ENCODE results near the gene C4B.
"Not testable (repeated sequence)": the region's sequence is repeated elsewhere in the genome, so short reads cannot be mapped to it uniquely, and the experiment has no call there.

The C4B gene

DNA sequence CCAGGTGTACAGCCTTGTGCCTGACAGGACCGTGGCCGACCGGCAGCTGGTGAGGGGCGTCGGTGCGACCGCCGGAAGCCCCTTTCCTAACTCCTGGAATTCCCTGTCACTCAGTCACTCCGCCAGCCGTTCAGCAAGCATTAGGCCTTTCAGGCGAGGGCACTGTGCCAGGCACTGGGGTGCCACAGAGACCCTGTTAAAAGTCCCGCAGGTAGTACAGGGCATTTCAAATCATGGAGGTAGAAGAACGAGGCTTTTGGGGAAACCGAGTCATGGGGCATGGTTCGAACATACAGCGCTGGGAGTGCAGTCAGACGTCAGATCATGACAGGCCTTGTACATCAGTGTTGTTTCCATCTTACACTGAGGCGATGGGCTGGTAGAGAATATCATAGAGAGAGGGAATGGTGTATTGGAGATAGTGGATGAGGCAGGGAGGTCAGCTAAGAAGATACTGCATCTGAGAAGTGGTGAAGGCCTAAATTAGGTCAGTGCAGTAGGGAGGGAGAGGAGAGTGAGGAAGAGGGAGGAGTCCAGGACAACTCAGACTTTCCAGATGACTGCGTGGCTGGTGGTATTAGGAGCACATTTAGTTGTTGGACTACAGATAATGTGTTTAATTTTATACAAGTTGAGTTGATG is 41.8 kb upstream of the C4B start (continued):
- TF ChIP-seq, protein P1, sequence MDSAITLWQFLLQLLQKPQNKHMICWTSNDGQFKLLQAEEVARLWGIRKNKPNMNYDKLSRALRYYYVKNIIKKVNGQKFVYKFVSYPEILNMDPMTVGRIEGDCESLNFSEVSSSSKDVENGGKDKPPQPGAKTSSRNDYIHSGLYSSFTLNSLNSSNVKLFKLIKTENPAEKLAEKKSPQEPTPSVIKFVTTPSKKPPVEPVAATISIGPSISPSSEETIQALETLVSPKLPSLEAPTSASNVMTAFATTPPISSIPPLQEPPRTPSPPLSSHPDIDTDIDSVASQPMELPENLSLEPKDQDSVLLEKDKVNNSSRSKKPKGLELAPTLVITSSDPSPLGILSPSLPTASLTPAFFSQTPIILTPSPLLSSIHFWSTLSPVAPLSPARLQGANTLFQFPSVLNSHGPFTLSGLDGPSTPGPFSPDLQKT (IDR thresholded peaks at IDR 0.05; ENCODE audit: borderline replicate concordance, low read depth, low read length) = no peak
- no peak for TF ChIP-seq ZNF2 (tag by site-specific recombination; IDR thresholded peaks at IDR 0.05)

DNA sequence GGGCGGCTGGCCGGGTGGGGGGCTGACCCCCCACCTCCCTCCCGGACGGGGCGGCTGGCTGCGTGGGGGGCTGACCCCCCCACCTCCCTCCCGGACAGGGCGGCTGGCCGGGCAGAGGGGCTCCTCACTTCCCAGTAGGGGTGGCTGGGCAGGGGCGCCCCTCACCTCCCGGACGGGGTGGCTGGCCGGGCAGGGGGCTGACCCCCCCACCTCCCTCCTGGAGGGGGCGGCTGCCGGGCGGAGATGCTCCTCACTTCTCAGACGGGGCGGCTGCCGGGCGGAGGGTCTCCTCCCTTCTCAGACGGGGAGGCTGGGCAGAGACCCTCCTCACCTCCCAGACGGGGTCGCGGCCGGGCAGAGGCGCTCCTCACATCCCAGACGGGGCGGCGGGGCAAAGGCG is 38.5 kb upstream of the C4B start:
- H3K4me3 ChIP-seq (ENCODE audit: low read depth, low read length); POLR2A ChIA-PET; H3K4me1 ChIP-seq (ENCODE audit: control insufficient read depth, insufficient read depth, low read length); H3K9me3 ChIP-seq (ENCODE audit: control insufficient read depth, insufficient read depth, low read depth, low read length); CTCF ChIA-PET; H3K27ac ChIP-seq (ENCODE audit: extremely low read depth, low read depth, low read length): not testable (repeated sequence)
- H3K36me3 ChIP-seq (ENCODE audit: control insufficient read depth in 2 of 2, insufficient read depth in 1 of 2, low read length in 2 of 2) = peaks cover 0 to 19% of the 10 kb centered on the region in 2 experiments; a peak in 2 of 3 replicates

DNA sequence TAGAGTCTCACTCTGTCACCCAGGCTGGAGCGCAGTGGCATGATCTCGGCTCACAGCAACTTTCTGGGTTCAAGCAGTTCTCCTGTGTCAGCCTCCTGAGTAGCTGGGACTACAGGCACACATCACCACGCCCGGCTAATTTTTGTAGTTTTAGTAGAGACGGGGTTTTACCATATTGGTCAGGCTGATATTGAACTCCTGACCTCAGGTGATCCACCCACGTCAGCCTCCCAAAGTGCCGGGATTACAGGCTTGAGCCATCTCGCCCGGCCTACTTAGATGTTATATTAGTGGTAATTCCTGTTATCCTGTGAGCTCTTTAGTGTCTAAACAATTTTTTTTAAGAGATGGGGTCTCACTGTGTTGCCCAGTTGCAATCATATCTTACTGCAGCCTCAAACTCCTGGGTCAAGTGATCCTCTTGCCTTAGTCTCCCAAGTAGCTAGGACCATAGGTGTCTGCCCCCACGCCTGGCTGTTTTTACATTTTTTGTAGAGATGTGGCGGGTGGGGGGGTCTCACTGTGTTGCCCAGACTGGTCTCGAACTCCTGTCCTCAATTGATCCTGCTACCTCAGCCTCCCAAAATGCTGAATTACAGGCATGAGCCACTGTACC is 36.7 kb upstream of the C4B start:
- H3K4me3 ChIP-seq (ENCODE audit: low read depth, low read length) = no peak overlapping the region
- ChIA-PET POLR2A (interaction anchor here (0.7 kb wide), 1 partner anchor 236 kb away, joined by 4 read pairs; no protein-coding TSS in a partner anchor), CTCF (no interaction called here)
- H3K9me3 ChIP-seq (ENCODE audit: control insufficient read depth, insufficient read depth, low read depth, low read length) = no peaks in the 10 kb centered on the region
- H3K27ac ChIP-seq (ENCODE audit: extremely low read depth, low read depth, low read length) = no peak overlapping the region
- TF ChIP-seq ZNF768 (tag by site-specific recombination; IDR thresholded peaks at IDR 0.05) (no peak), ZNF121 (tag by site-specific recombination; IDR thresholded peaks at IDR 0.05) (peak; percentile 97)
- H3K36me3 ChIP-seq (ENCODE audit: control insufficient read depth in 2 of 2, insufficient read depth in 1 of 2, low read length in 2 of 2) = peaks cover 0 to 19% of the 10 kb centered on the region in 2 experiments; a peak in 2 of 3 replicates
- H3K4me1 ChIP-seq (ENCODE audit: control insufficient read depth, insufficient read depth, low read length) = peaks cover 4% of the 10 kb centered on the region; the same call in 1 of the 2 replicates

DNA sequence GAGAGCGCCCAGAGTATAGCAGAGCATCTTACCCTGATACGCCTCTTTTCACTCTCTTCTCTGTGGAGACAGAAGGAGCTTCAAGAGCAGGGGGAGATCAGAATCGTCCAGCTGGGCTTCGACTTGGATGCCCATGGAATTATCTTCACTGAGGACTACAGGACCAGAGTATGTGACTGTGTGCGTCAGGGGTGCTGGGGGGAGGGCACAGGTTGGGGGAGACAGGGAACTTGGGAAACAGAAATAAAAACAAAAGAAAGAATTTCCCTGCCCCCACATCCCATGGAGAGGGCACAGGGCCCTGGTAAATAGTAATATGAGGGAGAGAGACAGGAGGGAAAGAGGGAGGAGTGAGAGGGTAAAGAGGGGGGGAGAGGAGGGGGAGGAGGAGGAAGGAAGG is 35.8 kb upstream of the C4B start:
- Histone ChIP-seq H3K9me3 (ENCODE audit: control insufficient read depth, insufficient read depth, low read depth, low read length) (no peaks in the 10 kb centered on the region), H3K36me3 (ENCODE audit: control insufficient read depth in 2 of 2, insufficient read depth in 1 of 2, low read length in 2 of 2) (peaks cover 0 to 19% of the 10 kb centered on the region in 2 experiments; a peak in 2 of 3 replicates), H3K27ac (ENCODE audit: extremely low read depth, low read depth, low read length) (no peak overlapping the region), H3K4me3 (ENCODE audit: low read depth, low read length) (no peak overlapping the region), H3K4me1 (ENCODE audit: control insufficient read depth, insufficient read depth, low read length) (no peaks in the 10 kb centered on the region)
- ChIA-PET CTCF (no interaction called here), POLR2A (no interaction called here)
- no peak for TF ChIP-seq ZNF341 (tag by site-specific recombination; IDR thresholded peaks at IDR 0.05; ENCODE audit: low read depth)
- TF ChIP-seq YY2 (tag by site-specific recombination; IDR thresholded peaks at IDR 0.05) = no peak
- no peak for TF ChIP-seq ZNF404 (tag by site-specific recombination; IDR thresholded peaks at IDR 0.05)
- TF ChIP-seq, protein P2, sequence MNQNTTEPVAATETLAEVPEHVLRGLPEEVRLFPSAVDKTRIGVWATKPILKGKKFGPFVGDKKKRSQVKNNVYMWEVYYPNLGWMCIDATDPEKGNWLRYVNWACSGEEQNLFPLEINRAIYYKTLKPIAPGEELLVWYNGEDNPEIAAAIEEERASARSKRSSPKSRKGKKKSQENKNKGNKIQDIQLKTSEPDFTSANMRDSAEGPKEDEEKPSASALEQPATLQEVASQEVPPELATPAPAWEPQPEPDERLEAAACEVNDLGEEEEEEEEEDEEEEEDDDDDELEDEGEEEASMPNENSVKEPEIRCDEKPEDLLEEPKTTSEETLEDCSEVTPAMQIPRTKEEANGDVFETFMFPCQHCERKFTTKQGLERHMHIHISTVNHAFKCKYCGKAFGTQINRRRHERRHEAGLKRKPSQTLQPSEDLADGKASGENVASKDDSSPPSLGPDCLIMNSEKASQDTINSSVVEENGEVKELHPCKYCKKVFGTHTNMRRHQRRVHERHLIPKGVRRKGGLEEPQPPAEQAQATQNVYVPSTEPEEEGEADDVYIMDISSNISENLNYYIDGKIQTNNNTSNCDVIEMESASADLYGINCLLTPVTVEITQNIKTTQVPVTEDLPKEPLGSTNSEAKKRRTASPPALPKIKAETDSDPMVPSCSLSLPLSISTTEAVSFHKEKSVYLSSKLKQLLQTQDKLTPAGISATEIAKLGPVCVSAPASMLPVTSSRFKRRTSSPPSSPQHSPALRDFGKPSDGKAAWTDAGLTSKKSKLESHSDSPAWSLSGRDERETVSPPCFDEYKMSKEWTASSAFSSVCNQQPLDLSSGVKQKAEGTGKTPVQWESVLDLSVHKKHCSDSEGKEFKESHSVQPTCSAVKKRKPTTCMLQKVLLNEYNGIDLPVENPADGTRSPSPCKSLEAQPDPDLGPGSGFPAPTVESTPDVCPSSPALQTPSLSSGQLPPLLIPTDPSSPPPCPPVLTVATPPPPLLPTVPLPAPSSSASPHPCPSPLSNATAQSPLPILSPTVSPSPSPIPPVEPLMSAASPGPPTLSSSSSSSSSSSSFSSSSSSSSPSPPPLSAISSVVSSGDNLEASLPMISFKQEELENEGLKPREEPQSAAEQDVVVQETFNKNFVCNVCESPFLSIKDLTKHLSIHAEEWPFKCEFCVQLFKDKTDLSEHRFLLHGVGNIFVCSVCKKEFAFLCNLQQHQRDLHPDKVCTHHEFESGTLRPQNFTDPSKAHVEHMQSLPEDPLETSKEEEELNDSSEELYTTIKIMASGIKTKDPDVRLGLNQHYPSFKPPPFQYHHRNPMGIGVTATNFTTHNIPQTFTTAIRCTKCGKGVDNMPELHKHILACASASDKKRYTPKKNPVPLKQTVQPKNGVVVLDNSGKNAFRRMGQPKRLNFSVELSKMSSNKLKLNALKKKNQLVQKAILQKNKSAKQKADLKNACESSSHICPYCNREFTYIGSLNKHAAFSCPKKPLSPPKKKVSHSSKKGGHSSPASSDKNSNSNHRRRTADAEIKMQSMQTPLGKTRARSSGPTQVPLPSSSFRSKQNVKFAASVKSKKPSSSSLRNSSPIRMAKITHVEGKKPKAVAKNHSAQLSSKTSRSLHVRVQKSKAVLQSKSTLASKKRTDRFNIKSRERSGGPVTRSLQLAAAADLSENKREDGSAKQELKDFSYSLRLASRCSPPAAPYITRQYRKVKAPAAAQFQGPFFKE (tag by site-specific recombination; IDR thresholded peaks at IDR 0.05; ENCODE audit: borderline replicate concordance) = no peak
- no peak for TF ChIP-seq ZBTB21 (tag by site-specific recombination; IDR thresholded peaks at IDR 0.05)
- TF ChIP-seq ZNF561 (tag by site-specific recombination; IDR thresholded peaks at IDR 0.05; ENCODE audit: borderline replicate concordance) = no peak
- TF ChIP-seq ZNF747 (tag by site-specific recombination; IDR thresholded peaks at IDR 0.05) = no peak
